ENCODE data around the gene SERPINA10.

- no peak for TF ChIP-seq TAF1 (IDR thresholded peaks at IDR 0.05; ENCODE audit: low read depth, low read length)
- TF ChIP-seq SPI1 (IDR thresholded peaks at IDR 0.05; ENCODE audit: low read depth, low read length) = no peak
- TF ChIP-seq POLR2AphosphoS5 (IDR thresholded peaks at IDR 0.05; ENCODE audit: low read depth, low read length) = no peak
- TF ChIP-seq POLR2A (IDR thresholded peaks at IDR 0.05; ENCODE audit: low read depth, low read length) = no peak
- TF ChIP-seq POU2F2 (IDR thresholded peaks at IDR 0.05; ENCODE audit: low read depth, low read length) = no peak
- no peak for TF ChIP-seq PAX5 (IDR thresholded peaks at IDR 0.05; ENCODE audit: insufficient read depth, low read length, severe bottlenecking)
Observed at GRCh38 chr14:94330432-94330831, 37.4 kb upstream of the SERPINA10 start.

Measured in GM12891 (cell line).